ENCODE data around the gene TEX19.
"Not testable (repeated sequence)": the region's sequence is repeated elsewhere in the genome, so short reads cannot be mapped to it uniquely, and the experiment has no call there.

Gene TEX19

GRCh38 chr17:82408938-82409318, 49.9 kb downstream of the TEX19 start:
- DNase-seq (ENCODE audit: low read depth, low spot score): no peak

- no peak for DNase-seq (ENCODE audit: low read depth, low spot score)
These were observed 51.1 kb downstream of the TEX19 start for GRCh38 chr17:82410014-82410716.

GRCh38 chr17:82411396-82412053, 52.5 kb downstream of the TEX19 start:
- no peak for DNase-seq (ENCODE audit: low read depth, low spot score)

- DNase-seq (ENCODE audit: low read depth, low spot score): not testable (repeated sequence)
These were observed 53.0 kb downstream of the TEX19 start for GRCh38 chr17:82412081-82412480.

- DNase-seq (ENCODE audit: low read depth, low spot score): no peak
These were observed 53.8 kb downstream of the TEX19 start for GRCh38 chr17:82412535-82413520.

Data from brain pericyte (primary cell).